H1 (cell line): ENCODE data around the gene NEDD4. TPM values are rescaled to one million over a fixed set of nuclear protein-coding genes. Genes with fewer than 3 reads are reported as not detected.
A peak's percentile ranks its signal among the peaks of the same experiment; 100 is the strongest.

Experiments
- ASH2L ChIP-seq: fragments of 200-600, 300-600 bp; sonication (generic); IDR thresholded peaks from one replicate; pipeline ENCODE4 v1.7.1; 2017; ENCODE audit warnings: low read length
- CBX5 ChIP-seq: fragments of 300-800, 300-1000 bp; sonication (generic); IDR thresholded peaks from 2 replicates; pipeline ENCODE4 v1.7.1; 2016; ENCODE audit warnings: antibody characterized with exemption, low read length, low read depth
- CEBPB ChIP-seq: IDR thresholded peaks from 2 replicates; pipeline ENCODE4 v1.6.1; 2012; ENCODE audit warnings: low read depth, low read length
- EGR1 ChIP-seq: IDR thresholded peaks from 2 replicates; pipeline ENCODE4 v1.6.1; 2011; ENCODE audit warnings: low read depth, low read length, borderline replicate concordance
- HDAC6 ChIP-seq: IDR thresholded peaks from one replicate; pipeline ENCODE4 v1.7.1; 2012; ENCODE audit warnings: low read depth, mild to moderate bottlenecking, inconsistent platforms, low read length, moderate library complexity
- JUN ChIP-seq: IDR thresholded peaks from 2 replicates; pipeline ENCODE4 v1.6.1; 2011; ENCODE audit warnings: low read depth, mild to moderate bottlenecking, improper control_type of control experiment, low read length
- MAX ChIP-seq: IDR thresholded peaks from 2 replicates; pipeline ENCODE4 v1.6.1; 2012; ENCODE audit warnings: inconsistent platforms
- PHF8 ChIP-seq: fragments of 200-600 bp; sonication (generic); conservative IDR thresholded peaks from 2 replicates; pipeline ENCODE4 v1.7.1; 2012; ENCODE audit warnings: low read depth, mild to moderate bottlenecking, inconsistent platforms, low read length, moderate library complexity
- POU5F1 ChIP-seq: IDR thresholded peaks from 2 replicates; pipeline ENCODE4 v1.6.1; 2011; ENCODE audit warnings: low read depth, mild to moderate bottlenecking, low read length, moderate library complexity
- SAP30 ChIP-seq: fragments of 300-600 bp; sonication (generic); IDR thresholded peaks from 2 replicates; pipeline ENCODE4 v1.7.1; 2012; ENCODE audit warnings: low read length, moderate library complexity, mild to moderate bottlenecking, inconsistent platforms; ENCODE audit not compliant: insufficient read depth, insufficient replicate concordance
- SIX5 ChIP-seq: IDR thresholded peaks from 2 replicates; pipeline ENCODE4 v1.6.1; 2011; ENCODE audit warnings: mild to moderate bottlenecking, low read depth, low read length
- SP1 ChIP-seq: IDR thresholded peaks from 2 replicates; pipeline ENCODE4 v1.6.1; 2011; ENCODE audit warnings: low read depth, low read length
- SRF ChIP-seq: IDR thresholded peaks from 2 replicates; pipeline ENCODE4 v1.6.1; 2011; ENCODE audit warnings: mild to moderate bottlenecking, low read depth, low read length, moderate library complexity
- TEAD4 ChIP-seq: IDR thresholded peaks from 2 replicates; pipeline ENCODE4 v1.6.1; 2012; ENCODE audit warnings: low read depth, low read length, inconsistent platforms, mixed read lengths
- polyA plus RNA-seq, 7 experiments: library from polyadenylated mRNA; depleted of rRNA in 3 of 7; stranded (reverse) in 5 of 7; unstranded in 2 of 7; fragments of >200 nt in 5 of 7; fragments of 200-250 nt in 2 of 7; gene quantifications; 1 replicate in 5 of 7; 2 replicates in 1 of 7; 4 replicates in 1 of 7; pipeline versions ENCODE4 v1.2.1 to v1.2.3, GENCODE V29; 2011 to 2013; ENCODE audit warnings: missing spikeins in 2 of 7, mixed read lengths in 2 of 7
- total RNA-seq: library from RNA; stranded (reverse); fragmentation: NEBNext Ultra II Directional; extraction: Animal tissue kit (Norgen Biotek cat#: 25700); gene quantifications from 2 replicates; pipeline ENCODE4 v1.2.1, GENCODE V29; 2021
- TF ChIP-seq, protein P1 (sequence below): IDR thresholded peaks from 2 replicates; pipeline ENCODE4 v1.6.1; 2011; ENCODE audit warnings: low read length, improper control_type of control experiment

The NEDD4 gene
- total and polyA plus RNA-seq, 2 of the 8 experiments (the other 6 are each of a cell fraction or from before 2014, with no cell fraction given), result 0.95 to 3.9 TPM

DNA sequence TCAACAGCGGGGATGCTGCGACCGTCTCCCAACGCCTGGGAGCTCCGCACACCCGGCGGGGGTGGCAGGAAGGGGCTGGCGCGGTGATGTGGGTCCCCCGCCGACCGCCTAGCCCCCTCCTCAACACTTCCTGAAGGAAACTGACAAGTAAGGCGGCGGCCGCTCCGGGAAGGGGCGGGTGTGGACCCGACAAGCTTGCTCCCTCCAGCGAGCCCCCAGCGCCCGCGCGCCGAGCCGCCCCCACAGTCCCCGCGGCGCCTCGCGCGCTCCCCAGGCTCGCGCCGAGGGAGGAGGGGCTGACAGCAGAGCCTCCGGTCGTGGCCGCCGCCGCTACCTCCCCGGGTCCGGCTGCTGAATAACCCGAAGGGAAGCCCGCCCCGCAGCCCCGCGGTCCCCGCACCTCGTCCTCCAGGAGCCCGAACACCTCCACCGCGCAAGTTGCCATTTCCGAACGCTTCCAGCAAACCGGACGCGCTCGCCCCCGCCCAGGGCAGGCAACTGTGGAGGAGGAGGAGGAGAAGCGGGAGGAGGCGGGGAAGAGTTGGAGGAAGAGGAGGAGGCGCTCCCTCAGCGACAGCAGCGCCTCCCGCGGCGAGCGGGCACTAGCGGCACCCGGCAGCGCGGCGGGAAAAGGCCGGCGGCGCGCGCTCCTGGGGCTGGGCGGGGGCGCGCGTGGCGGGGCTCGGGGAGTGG lies at the start of gene NEDD4 (continued):
- TF ChIP-seq, protein P1, sequence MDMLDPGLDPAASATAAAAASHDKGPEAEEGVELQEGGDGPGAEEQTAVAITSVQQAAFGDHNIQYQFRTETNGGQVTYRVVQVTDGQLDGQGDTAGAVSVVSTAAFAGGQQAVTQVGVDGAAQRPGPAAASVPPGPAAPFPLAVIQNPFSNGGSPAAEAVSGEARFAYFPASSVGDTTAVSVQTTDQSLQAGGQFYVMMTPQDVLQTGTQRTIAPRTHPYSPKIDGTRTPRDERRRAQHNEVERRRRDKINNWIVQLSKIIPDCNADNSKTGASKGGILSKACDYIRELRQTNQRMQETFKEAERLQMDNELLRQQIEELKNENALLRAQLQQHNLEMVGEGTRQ, result no peak
- TF ChIP-seq SIX5 (no peak), PHF8 (peak; percentile 47; the same call in 1 of the 2 replicates), HDAC6 (no peak), TEAD4 (no peak), JUN (no peak), SAP30 (no peak), CEBPB (no peak), MAX (0 out of 2 replicates have a peak, but pooled peaks have one; percentile 17), SRF (no peak), EGR1 (peak; percentile 12; the same call in 1 of the 2 replicates), SP1 (no peak), CBX5 (no peak), ASH2L (peak; percentile 89), POU5F1 (no peak)
- TF ChIP-seq, all 59 proteins: peak for 9
